Sigmoid colon (tissue), 7 donors: ENCODE results near the gene KCNQ5. TPM values are rescaled to one million over a fixed set of nuclear protein-coding genes. Genes with fewer than 3 reads are reported as not detected.

Experiments used
- DNase-seq: peaks from one replicate; pipeline ENCODE4 v3.0.0-alpha.2; 2019
- H3K27ac ChIP-seq, 4 donors: fragments of 200-600 bp; sonication (generic); one replicate each; pipeline ENCODE4 v1.5.1; 2016 to 2019; ENCODE audit warnings: mild to moderate bottlenecking in 1 of 4
- H3K27me3 ChIP-seq, 3 donors: fragments of 200-600 bp; sonication (generic); one replicate each; pipeline ENCODE4 v1.5.1; 2019; ENCODE audit warnings: mild to moderate bottlenecking in 1 of 3
- H3K36me3 ChIP-seq, 4 donors: fragments of 200-600 bp; sonication (generic); one replicate each; pipeline ENCODE4 v1.5.1; 2016 to 2019
- H3K4me1 ChIP-seq, 4 donors: fragments of 200-600 bp; sonication (generic); one replicate each; pipeline ENCODE4 v1.5.1; 2017 to 2019
- H3K4me3 ChIP-seq, 4 donors: fragments of 200-600 bp; sonication (generic); one replicate each; pipeline ENCODE4 v1.5.1; 2017 to 2019; ENCODE audit warnings: mild to moderate bottlenecking in 2 of 4, moderate library complexity in 1 of 4
- H3K9me3 ChIP-seq, 4 donors: fragments of 200-600 bp in 3 of 4; sonication (generic) in 3 of 4; one replicate each; pipeline versions ENCODE4 v1.5.1 to v1.6.1; 2013 to 2019
- EP300 ChIP-seq, 4 donors: sonication (generic); formaldehyde crosslinking; IDR thresholded peaks; one replicate each; pipeline ENCODE4 v1.6.1; 2017; ENCODE audit warnings: antibody characterized with exemption in 4 of 4
- POLR2A ChIP-seq, 2 donors: fragments of 450-650 bp; IDR thresholded peaks; one replicate each; pipeline ENCODE4 v1.6.1; 2016; ENCODE audit warnings: antibody characterized with exemption in 2 of 2, mild to moderate bottlenecking in 2 of 2, moderate library complexity in 2 of 2
- POLR2AphosphoS5 ChIP-seq, 4 donors: sonication (generic); formaldehyde crosslinking; IDR thresholded peaks; one replicate each; pipeline ENCODE4 v1.6.1; 2017; ENCODE audit warnings: antibody characterized with exemption in 4 of 4
- WGBS, 2 donors: extraction: QIAGEN DNeasy Blood & Tissue Kit; methylation state at CpG; one replicate each; pipeline ENCODE4 v1.1.7; 2013; 5-methylcytosine and 5-hydroxymethylcytosine counted together
- intact Hi-C: fragments of 100-400 bp; cut with DNase I; formaldehyde crosslinking; loops from one replicate; pipeline ENCODE4 v1.15.1; 2023
- polyA plus RNA-seq, 3 donors: library from polyadenylated mRNA; stranded (reverse); fragments of 200-250 nt; gene quantifications; one replicate each; pipeline ENCODE4 v1.2.3, GENCODE V29; 2013
- total RNA-seq, 4 donors: library from RNA; depleted of rRNA; stranded (reverse); fragments of >200 nt; gene quantifications; one replicate each; pipeline ENCODE4 v1.1.0, GENCODE V29; 2016
- TF ChIP-seq, protein P1 (sequence below), 4 experiments: fragments of 450-650 bp in 3 of 4; fragments of 200-600 bp in 1 of 4; IDR thresholded peaks; one replicate each; pipeline ENCODE4 v1.5.1; 2016 to 2019; ENCODE audit warnings: antibody characterized with exemption in 4 of 4, mild to moderate bottlenecking in 3 of 4, moderate library complexity in 2 of 4
- donor health status: healthy with polysubstance abuse.
- donor health status: Bipolar disorder and iron deficiency.
- donor health status: healthy.

The KCNQ5 gene
- total and polyA plus RNA-seq, 7 donors = 0.49 to 2.1 (median 1.1) TPM; not detected in 2

DNA sequence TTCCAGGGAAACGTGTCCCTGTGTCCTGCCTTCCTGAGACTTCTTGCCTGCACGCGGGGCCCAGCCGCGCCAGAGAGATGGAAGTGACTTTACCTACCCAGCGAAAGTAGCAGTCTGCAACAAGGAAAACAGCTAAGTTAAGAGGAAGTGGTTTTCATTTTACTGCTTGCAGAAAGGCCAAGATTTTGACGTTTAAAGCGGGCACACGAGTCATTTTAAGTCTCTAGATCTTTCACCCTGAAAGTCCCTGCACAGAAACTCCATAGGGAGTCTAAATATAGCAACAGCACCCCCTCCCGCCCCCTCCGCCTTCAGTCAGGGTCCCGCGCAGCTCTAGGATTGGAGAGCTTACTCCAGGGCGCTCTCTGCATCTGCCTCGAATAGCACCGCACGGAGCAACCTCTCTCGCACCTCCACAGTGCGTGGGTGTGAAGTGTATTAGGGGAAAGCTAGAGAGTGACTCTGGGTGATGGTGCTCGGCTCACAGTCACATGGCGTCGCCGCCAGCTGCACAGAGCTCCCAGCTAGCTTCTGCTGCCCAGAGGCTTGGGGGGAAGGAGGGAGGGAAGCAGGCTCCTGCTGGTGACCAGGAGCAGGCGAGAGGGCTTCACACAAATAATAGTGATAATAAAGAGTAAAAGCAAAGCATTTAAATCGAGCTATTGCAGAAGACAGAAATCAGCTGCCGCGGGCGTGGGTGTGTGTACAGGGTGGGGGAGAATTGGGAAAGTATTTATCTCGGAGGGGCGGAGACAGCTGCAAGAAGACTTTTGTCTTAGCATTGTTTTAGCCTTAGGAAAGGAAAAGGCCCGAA lies 1.8 kb upstream of the KCNQ5 start:
- intact Hi-C loops = loop anchor here (5.0 kb wide), 1 partner anchor 507 kb away; no protein-coding TSS in a partner anchor
- peak overlapping the region in 3 of 4 donors; percentile 33 to 54 (median 53) for H3K4me3 ChIP-seq
- TF ChIP-seq, protein P1, sequence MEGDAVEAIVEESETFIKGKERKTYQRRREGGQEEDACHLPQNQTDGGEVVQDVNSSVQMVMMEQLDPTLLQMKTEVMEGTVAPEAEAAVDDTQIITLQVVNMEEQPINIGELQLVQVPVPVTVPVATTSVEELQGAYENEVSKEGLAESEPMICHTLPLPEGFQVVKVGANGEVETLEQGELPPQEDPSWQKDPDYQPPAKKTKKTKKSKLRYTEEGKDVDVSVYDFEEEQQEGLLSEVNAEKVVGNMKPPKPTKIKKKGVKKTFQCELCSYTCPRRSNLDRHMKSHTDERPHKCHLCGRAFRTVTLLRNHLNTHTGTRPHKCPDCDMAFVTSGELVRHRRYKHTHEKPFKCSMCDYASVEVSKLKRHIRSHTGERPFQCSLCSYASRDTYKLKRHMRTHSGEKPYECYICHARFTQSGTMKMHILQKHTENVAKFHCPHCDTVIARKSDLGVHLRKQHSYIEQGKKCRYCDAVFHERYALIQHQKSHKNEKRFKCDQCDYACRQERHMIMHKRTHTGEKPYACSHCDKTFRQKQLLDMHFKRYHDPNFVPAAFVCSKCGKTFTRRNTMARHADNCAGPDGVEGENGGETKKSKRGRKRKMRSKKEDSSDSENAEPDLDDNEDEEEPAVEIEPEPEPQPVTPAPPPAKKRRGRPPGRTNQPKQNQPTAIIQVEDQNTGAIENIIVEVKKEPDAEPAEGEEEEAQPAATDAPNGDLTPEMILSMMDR (IDR thresholded peaks at IDR 0.05) = no peak
- peaks cover 13 to 50% (median 34%) of the 10 kb centered on the region in 3 donors for H3K27me3 ChIP-seq
- no peaks in the 10 kb centered on the region for H3K9me3 ChIP-seq
- WGBS, 2 donors = 5 to 7% methylated on average over 31 of the region's 31 CpGs
- H3K27ac ChIP-seq = peak overlapping the region in 1 of 4 donors; percentile 14
- DNase-seq = no peak
- no peaks in the 10 kb centered on the region for H3K36me3 ChIP-seq
- H3K4me1 ChIP-seq = peaks cover 0 to 39% (median 36%) of the 10 kb centered on the region in 4 donors

DNA sequence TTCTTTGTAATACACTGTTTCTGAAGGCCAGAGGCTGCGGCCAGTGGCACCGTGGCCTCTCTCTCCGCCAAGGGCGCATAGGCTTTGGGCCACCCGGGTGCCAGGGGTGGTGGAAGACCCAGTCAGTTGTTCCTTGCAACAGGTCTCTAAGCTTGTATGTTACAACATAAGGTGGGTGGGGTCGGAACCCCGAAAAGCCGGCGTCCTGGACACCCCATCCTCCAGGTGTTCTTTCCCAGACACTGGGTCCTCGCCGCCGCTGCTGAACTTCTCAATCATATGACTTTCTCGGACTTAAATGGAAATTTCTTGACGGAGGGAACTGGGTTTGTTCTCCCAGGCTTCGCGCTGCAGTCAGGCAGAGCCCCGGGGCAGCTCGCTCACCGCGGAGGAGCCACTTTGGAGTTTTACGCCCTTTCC lies 983 bp upstream of the KCNQ5 start:
- 11 to 22% methylated on average over 21 of the region's 21 CpGs for WGBS, 2 donors
- Histone ChIP-seq H3K4me1 (peaks cover 0 to 39% (median 36%) of the 10 kb centered on the region in 4 donors), H3K4me3 (peak overlapping the region; percentile 11 to 54 (median 50)), H3K9me3 (no peaks in the 10 kb centered on the region), H3K27me3 (peaks cover 13 to 54% (median 39%) of the 10 kb centered on the region in 3 donors), H3K36me3 (no peaks in the 10 kb centered on the region), H3K27ac (no peak overlapping the region)
- TF ChIP-seq EP300 (IDR thresholded peaks at IDR 0.05) (no peak), POLR2AphosphoS5 (IDR thresholded peaks at IDR 0.05) (no peak), POLR2A (IDR thresholded peaks at IDR 0.05) (no peak)
- TF ChIP-seq, protein P1 (IDR thresholded peaks at IDR 0.05) = no peak
- intact Hi-C loops = loop anchor here (5.0 kb wide), 1 partner anchor 506 kb away; no protein-coding TSS in a partner anchor
- DNase-seq = no peak

DNA sequence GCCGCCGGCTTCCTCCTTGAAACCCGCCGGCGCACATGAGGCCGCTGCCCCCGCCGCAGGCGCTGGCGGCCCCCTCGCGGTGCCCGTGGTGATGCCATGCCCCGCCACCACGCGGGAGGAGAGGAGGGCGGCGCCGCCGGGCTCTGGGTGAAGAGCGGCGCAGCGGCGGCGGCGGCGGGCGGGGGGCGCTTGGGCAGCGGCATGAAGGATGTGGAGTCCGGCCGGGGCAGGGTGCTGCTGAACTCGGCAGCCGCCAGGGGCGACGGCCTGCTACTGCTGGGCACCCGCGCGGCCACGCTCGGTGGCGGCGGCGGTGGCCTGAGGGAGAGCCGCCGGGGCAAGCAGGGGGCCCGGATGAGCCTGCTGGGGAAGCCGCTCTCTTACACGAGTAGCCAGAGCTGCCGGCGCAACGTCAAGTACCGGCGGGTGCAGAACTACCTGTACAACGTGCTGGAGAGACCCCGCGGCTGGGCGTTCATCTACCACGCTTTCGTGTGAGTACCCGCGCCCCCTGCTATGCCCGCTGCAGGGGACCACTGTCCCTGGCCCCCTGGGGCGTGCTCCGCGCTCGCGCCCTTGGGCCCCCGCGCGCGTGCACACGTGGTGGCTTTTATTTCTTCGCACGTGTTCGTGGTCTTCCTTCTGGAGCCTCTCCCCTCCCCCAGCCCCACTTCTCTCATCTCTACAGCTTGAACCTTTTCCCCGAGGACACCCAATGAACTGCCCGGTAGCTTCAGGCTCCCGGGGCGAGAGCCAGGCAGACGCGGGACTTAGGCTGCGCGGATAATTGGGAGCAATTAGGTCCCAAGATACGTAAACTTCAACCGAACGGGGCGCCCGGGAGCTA lies 453 bp downstream of the KCNQ5 start:
- TF ChIP-seq, protein P1 (IDR thresholded peaks at IDR 0.05) = peak in 1 of 4 experiments; percentile 10
- TF ChIP-seq POLR2A (IDR thresholded peaks at IDR 0.05) = no peak
- intact Hi-C loops = loop anchor here (5.0 kb wide), 1 partner anchor 505 kb away; no protein-coding TSS in a partner anchor
- no peaks in the 10 kb centered on the region for H3K36me3 ChIP-seq
- peak overlapping the region; percentile 11 to 54 (median 50) for H3K4me3 ChIP-seq
- no peaks in the 10 kb centered on the region for H3K9me3 ChIP-seq
- peaks cover 0 to 39% (median 36%) of the 10 kb centered on the region in 4 donors for H3K4me1 ChIP-seq
- 0 to 8% methylated on average over 89 of the region's 89 CpGs for WGBS, 2 donors
- H3K27me3 ChIP-seq = peaks cover 13 to 50% (median 39%) of the 10 kb centered on the region in 3 donors
- DNase-seq = no peak
- no peak overlapping the region for H3K27ac ChIP-seq

DNA sequence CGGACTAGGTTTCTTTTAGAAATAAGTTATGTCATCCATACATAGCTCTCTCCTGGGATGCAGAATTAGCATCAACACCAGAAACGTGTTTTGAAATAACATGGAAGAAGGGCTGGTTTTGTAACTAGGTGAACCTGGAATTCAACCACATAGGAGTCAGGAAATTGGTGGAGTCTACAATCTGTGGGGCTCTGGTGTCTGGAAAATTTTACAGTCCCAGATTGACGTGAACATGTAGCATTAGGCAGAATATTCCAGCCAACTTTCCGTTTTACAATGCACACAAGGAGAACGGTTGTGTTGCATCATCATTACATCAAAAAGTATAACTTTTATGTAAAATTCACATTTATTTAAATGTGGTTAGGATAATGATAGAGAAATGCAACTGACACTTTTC lies 1.9 kb downstream of the KCNQ5 start:
- TF ChIP-seq POLR2A (IDR thresholded peaks at IDR 0.05) = no peak
- TF ChIP-seq, protein P1 (IDR thresholded peaks at IDR 0.05) = no peak
- TF ChIP-seq EP300 (IDR thresholded peaks at IDR 0.05) = no peak
- Histone ChIP-seq H3K9me3 (no peaks in the 10 kb centered on the region), H3K27ac (no peak overlapping the region), H3K4me3 (no peak overlapping the region), H3K27me3 (peaks cover 13 to 50% (median 39%) of the 10 kb centered on the region in 3 donors), H3K4me1 (peaks cover 0 to 39% (median 36%) of the 10 kb centered on the region in 4 donors), H3K36me3 (no peaks in the 10 kb centered on the region)
- 26 to 45% methylated on average over 5 of the region's 5 CpGs for WGBS, 2 donors
- intact Hi-C loops = loop anchor here (5.0 kb wide), 1 partner anchor 503 kb away; no protein-coding TSS in a partner anchor
- no peak for DNase-seq
